SHP77 (cell line): ENCODE results near the gene STX4.
A peak's percentile ranks its signal among the peaks of the same experiment; 100 is the strongest.

Source experiments
- DNase-seq, 2 experiments: peaks; one replicate each; lab custom pipeline; 2025; lab: John Stamatoyannopoulos, UW

STX4 gene

DNA sequence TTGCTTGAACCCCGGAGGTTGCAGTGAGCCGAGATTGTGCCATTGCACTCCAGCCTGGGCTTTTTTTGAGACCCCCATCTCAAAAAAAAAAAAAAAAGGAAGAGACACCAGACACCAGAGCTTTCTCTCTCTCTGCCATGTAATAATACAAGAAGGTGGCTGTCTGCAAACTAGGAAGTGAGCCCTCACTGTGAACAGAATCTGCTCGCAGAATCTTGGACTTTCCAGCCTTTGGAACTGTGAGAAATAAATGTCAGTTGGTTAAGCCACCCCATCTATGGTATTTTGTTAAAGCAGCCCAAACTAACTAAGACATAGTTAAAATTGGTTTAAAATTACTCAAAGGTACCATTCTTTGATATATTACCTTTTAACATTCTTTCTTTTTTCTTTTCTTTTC is 12.8 kb upstream of the STX4 start:
- no peak for DNase-seq

DNA sequence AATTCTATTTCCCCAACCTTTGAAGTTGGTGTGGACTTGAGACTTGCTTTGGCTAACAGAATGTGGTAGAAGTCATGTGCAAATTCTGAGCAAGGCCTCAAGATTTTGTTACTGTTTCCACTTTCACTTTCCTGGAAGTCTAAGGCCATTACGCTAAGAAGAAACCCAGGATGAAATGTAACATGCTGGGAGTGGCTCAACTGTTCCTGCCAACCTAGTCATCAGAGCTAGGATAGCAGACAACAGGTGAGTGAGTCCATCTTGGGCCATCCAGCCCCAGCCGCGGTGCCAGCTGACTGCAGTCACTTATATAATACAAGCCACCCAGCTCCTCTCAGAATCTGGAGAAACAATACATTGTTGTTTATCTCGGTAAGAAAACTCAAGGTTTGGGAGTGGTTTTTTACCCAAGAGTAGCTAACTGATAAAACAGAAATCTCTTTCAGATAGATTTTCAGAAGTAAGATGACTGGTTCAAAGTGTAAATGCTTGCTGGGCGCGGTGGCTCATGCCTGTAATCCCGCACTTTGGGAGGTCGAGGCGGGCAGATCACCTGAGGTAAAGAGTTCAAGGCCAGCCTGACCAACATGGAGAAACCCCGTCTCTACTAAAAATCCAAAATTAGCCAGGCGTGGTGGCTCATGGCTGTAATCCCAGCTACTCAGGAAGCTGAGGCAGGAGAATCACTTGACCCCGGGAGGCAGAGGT is 10.7 kb upstream of the STX4 start:
- no peak for DNase-seq

- DNase-seq, result no peak
Measured at GRCh38 chr16:31023252-31023602, 10.1 kb upstream of the STX4 start.

- no peak for DNase-seq
Measured at GRCh38 chr16:31023627-31024226, 9.6 kb upstream of the STX4 start.

DNA sequence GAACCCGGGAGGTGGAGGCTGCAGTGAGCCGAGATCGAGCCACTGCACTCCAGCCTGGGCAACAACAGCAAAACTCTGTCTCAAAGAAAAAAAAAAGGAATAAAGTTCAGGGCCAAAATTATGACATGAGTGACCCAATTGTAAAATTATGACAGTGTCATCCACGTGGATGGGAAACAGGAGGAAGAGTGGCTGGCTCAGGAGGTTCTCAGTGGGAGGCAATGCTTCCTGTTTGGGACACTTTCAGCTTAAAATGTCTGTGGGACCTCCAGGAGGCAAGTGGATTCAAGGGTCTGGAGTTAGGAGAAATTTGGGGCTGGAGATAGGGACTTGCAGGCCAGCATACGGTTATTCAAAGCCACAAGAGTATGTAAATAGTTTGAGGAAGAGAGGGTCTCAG is 8.0 kb upstream of the STX4 start:
- no peak for DNase-seq

DNA sequence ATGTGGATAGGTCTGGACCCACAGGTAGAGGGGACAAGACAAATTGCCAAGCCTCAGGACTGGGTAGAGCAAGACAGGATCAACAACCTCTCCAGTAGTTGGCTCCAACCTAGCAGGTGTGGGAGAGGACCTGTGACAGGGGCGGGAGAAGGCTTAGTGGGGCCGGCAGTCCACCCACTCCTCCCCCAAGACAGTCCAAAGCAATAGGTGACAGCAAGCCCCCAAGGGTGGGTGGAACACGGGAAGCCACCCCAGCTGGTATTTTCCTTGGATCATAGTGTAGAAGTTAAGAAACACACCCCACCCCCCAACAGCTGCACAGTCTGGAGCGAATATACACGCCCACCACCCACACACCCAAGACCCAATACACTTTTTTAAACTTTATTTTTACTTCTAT is 4.1 kb upstream of the STX4 start:
- no peak for DNase-seq

DNA sequence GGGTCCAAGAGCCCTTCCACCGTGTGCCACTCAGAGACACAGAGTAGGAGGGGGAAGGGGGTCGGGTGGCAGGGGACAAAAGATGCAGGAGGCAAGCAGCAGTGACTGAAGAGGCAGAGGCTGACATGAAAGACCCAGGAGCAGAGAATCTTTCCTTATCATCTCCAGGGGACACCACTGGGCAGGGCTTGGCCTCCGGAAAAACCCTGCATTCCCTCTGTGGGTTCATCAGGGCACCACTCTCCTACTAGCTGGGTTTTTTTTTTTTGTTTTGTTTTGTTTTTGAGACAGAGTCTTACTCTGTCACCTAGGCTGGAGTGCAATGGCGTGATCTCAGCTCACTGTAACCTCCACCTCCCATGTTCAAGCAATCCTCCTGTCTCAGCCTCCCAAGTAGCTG is 2.1 kb upstream of the STX4 start:
- no peak for DNase-seq

GRCh38 chr16:31033709-31034492 is 543 bp downstream of the STX4 start:
- peak; percentile 84 to 90 for DNase-seq

GRCh38 chr16:31036691-31037090 is 3.3 kb downstream of the STX4 start:
- no peak for DNase-seq

DNA sequence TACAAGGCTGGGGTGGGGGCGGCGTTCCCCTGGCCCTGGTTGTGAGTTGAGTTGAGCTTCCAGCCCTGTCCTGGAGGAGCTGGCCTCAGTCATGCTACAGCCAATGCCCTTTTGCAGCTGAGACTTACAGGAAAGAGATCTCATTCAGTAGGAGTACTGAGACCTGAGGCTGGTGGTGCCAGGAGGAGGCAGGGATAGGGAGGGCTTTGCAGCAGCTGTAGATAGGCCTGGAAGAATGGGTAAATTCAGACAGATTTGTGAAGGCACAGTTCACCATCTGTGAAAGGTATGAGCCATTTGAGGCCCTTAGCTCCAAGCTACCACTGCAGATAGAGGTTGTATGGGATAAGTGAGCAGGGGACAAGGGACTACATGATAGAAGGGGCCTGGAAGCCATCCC is 5.6 kb downstream of the STX4 start:
- DNase-seq, result no peak

DNA sequence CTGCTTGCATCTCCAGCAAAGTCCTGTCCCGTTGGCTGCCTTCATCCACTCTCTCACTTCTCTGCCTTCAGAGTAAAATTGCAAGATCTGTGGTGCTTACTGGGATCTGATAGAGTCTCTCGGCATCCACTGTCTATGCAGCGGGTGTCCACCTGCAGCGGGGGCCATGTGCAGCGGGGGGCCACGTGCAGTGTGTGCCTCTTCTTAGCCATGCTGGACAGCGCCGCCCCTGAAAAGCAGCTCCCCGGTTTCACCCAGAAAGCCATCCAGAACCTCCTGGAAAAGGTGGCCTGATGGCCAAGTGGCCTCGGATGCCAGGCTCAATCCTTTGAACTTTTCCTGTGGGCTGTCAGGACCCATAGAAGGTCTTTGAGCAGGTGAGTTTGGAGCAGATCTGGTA is 9.5 kb downstream of the STX4 start:
- no peak for DNase-seq

DNA sequence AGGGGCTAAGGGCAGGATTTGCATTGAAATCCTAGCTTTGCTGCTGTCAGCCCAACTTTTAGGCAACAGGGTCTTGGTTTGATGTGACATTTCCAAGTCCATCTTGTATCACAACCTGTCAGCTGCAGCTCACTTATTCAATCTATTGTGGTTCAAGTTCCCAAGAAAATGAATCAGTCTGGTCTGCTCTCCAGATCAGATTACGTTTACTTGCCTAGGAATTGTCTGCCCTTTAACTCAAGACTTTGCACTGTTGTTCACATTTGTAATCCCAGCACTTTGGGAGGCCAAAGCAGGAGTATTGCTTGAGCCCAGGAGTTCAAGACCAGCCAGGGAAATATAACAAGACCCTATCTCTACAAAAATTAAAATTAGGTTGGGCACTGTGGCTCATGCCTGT is 10.0 kb downstream of the STX4 start:
- DNase-seq, result no peak

- DNase-seq, result no peak
Measured at GRCh38 chr16:31043898-31044481, 10.6 kb downstream of the STX4 start.

DNA sequence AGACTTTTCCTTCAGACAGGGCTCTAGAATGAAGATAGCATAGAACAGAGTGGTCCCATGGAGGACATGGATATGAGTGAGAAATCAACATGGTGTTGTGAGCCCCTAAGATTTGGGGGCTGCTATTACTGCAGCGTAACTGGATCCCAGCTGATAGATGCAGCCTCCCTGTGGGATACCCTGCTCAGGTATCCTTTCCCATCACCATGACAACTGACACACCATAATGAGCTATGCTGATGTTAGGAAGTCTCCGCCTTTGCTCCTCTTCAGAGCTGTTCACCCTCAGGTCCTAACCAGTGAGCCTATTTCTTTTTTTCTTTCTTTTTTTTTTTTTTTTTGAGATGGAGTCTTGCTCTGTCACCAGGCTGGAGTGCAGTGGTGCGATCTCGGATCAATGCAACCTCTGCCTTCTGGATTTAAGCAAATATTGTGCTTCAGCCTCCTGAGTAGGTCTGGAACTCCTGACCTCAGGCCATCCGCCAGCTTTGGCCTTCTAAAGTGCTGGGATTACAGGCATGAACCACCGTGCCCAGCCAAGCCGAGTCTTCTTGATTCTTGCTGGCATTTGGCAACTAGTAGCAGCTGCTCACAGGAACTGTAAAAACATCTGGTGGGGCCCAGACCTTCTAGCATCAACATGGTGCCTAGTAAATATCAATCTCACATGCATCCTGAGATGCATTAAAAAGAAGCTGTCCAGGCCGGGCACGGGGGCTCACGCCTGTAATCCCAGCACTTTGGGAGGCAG is 17.1 kb downstream of the STX4 start:
- no peak for DNase-seq

DNA sequence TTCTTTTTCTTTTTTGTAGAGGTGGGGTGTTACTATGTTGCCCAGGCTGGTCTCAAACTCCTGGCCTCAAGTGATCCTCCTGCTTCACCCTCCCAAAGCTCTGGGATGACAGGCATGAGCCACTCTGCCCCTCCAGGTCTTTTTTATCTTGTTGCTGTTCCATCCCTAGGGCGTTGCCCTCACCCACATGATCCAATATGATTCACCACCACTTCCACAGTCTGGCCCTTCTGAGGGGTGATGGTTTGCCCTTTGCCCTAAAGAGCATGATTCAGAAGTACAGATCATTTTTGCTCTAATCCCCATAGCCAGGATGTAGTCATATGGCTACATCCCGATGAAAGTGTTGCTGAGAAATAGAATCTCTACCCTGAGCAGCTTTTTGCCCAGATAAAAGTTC is 18.8 kb downstream of the STX4 start:
- DNase-seq, result no peak

- DNase-seq, result no peak
Measured at GRCh38 chr16:31055613-31056012, 22.3 kb downstream of the STX4 start.

DNA sequence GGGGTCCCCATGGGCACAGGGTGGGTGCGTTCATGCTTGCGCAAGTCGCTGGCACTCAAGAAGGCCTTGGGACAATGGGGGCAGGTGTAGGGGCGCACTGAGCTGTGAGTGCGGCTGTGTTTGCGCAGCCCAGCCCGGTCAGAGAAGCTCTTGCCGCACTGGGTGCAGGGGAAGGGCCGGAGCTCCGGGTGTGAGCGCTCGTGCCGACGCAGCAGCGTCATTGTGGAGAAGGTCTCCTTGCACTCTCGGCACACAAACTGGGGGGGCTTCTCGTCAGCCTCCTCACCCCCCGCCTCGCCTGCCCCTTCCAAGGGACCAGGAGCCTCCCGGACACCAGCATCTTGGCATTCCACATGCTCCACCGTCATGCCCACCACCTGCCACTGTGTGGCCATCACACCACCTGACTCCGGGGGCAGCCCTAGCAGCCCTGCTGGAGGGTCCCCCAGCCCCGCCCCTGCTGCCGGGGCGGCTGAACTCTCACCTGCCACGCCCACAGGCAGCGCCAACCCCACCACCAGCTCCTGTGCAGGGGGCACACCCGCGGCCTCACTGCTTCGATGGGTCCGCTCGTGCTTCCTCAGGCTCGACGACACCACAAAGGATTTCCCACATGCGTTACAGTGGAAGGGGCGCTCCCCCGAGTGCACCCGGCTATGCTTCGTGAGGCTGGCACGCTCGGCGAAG is 27.9 kb downstream of the STX4 start:
- no peak for DNase-seq

- no peak for DNase-seq
Measured at GRCh38 chr16:31061813-31062440, 28.6 kb downstream of the STX4 start.

DNA sequence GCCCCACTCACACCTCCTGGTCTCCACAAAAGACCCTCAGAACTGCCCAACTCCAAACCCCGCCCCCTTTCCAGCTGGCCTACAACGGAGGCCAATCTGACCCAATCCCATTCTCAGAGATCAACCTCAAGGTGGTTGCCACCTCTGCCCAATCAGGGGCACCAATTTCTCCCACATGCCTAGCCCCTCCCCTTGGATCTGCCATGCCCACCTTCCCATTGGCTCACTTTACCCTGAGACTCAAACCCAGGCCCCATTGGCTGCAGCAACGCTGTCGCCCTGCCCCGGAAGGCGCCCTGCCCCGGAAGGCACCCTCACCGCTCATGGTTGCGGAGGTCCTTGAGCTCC is 30.1 kb downstream of the STX4 start:
- no peak for DNase-seq

GRCh38 chr16:31063843-31064611 is 30.7 kb downstream of the STX4 start:
- DNase-seq, result no peak
